HepG2 (cell line): ENCODE results near the gene CDK15. TPM values are rescaled to one million over a fixed set of nuclear protein-coding genes. Genes with fewer than 3 reads are reported as not detected.

ENCODE experiments used
- ATAC-seq: fragments of 200-7000 bp; cut with Tn5 transposase; 3 replicates; pipeline ENCODE4 v1.9.1; 2020; ENCODE audit warnings: mild to moderate bottlenecking, moderate library complexity
- BruUV-seq: library from RNA; stranded (reverse); fragments of 400-500 nt; replicated peaks from 2 replicates; lab custom pipeline; 2021; lab: Mats Ljungman, UMichigan
- CTCF ChIA-PET: fragments of 300-600 bp; formaldehyde crosslinking; extraction: SDS; loops from one replicate; lab custom pipeline; 2021; ENCODE audit warnings: low total read pairs, inconsistent platforms, low intra/inter-chr PET ratio; lab: Yijun Ruan, JAX
- POLR2A ChIA-PET: fragments of 350-600 bp; sonication (Branson Sonifier 250); formaldehyde crosslinking; loops from one replicate; lab custom pipeline; 2020; ENCODE audit warnings: antibody characterized with exemption, inconsistent platforms; lab: Yijun Ruan, JAX
- DNase-seq: peaks from one replicate; pipeline ENCODE4 v3.0.0-alpha.2; 2015; ENCODE audit warnings: low spot score
- FAIRE-seq: peaks from 3 replicates; lab custom pipeline; 2011; peaks lifted over from hg19 to GRCh38; lab: Jason Lieb, UNC
- H2AFZ ChIP-seq: one replicate; pipeline ENCODE4 v1.6.1; 2011; ENCODE audit warnings: low read length, inconsistent platforms
- H3K27ac ChIP-seq: fragments of 300-600 bp; 3 replicates; pipeline ENCODE4 v1.8.0; 2011; ENCODE audit warnings: mixed run types, mild to moderate bottlenecking, mixed read lengths, low read length, inconsistent platforms; ENCODE audit not compliant: insufficient read depth; ENCODE audit errors: extremely low read length
- H3K27me3 ChIP-seq, 2 experiments: fragments of 200-600 bp in 1 of 2; 2 replicates in 1 of 2; 3 replicates in 1 of 2; pipeline versions ENCODE4 v1.6.0 to v1.8.0; 2011; ENCODE audit warnings: low read length in 2 of 2, mild to moderate bottlenecking in 2 of 2, moderate library complexity in 2 of 2, inconsistent platforms in 1 of 2; ENCODE audit not compliant: insufficient read depth in 2 of 2, control insufficient read depth in 1 of 2
- H3K36me3 ChIP-seq, 2 experiments: fragments of 200-600 bp in 1 of 2; replicated peaks in 1 of 2; 2 replicates in 1 of 2; 3 replicates in 1 of 2; pipeline versions ENCODE4 v1.5.1 to v1.8.0; 2011; ENCODE audit warnings: low read length in 2 of 2, inconsistent platforms in 1 of 2; ENCODE audit not compliant: insufficient read depth in 2 of 2, control insufficient read depth in 1 of 2
- H3K4me1 ChIP-seq: 2 replicates; pipeline ENCODE4 v1.5.1; 2012; ENCODE audit warnings: low read length, inconsistent platforms; ENCODE audit not compliant: insufficient read depth
- H3K4me2 ChIP-seq: 2 replicates; pipeline ENCODE4 v1.6.0; 2011; ENCODE audit warnings: low read depth, low read length, inconsistent platforms
- H3K4me3 ChIP-seq, 3 experiments: fragments of 200-600 bp in 1 of 3; sonication (generic), shearing (Covaris generic) in 1 of 3; replicated peaks in 1 of 3; 2 replicates each; pipeline ENCODE4 v1.5.1; 2011 to 2016; ENCODE audit warnings: low read length in 3 of 3, inconsistent platforms in 2 of 3, low read depth in 2 of 3, mild to moderate bottlenecking in 2 of 3, control low read depth in 1 of 3, mixed read lengths in 1 of 3; ENCODE audit not compliant: insufficient read depth in 1 of 3
- H3K79me2 ChIP-seq: one replicate; pipeline ENCODE4 v1.6.1; 2011; ENCODE audit warnings: low read length, inconsistent platforms; ENCODE audit not compliant: insufficient read depth
- H3K9ac ChIP-seq: 2 replicates; pipeline ENCODE4 v1.6.0; 2011; ENCODE audit warnings: mild to moderate bottlenecking, low read depth, low read length, inconsistent platforms; ENCODE audit not compliant: insufficient read depth
- H3K9me3 ChIP-seq: 2 replicates; pipeline ENCODE4 v1.5.1; 2012; ENCODE audit warnings: mild to moderate bottlenecking, low read length
- H4K20me1 ChIP-seq: 2 replicates; pipeline ENCODE4 v1.6.0; 2011; ENCODE audit warnings: inconsistent platforms, mild to moderate bottlenecking, low read length, moderate library complexity; ENCODE audit not compliant: insufficient read depth
- CC2D1A ChIP-seq: sonication (generic); formaldehyde crosslinking; IDR thresholded peaks from 2 replicates; pipeline ENCODE4 v1.8.1; 2023; ENCODE audit warnings: mild to moderate bottlenecking, missing genetic modification reagents
- FLYWCH1 ChIP-seq: sonication (generic); formaldehyde crosslinking; IDR thresholded peaks from 2 replicates; pipeline ENCODE4 v1.8.1; 2023; ENCODE audit warnings: mild to moderate bottlenecking, missing genetic modification reagents
- HNRNPL ChIP-seq: fragments of 200-400 bp; formaldehyde crosslinking; IDR thresholded peaks from 2 replicates; pipeline ENCODE4 v1.6.1; 2017; ENCODE audit warnings: mild to moderate bottlenecking, low read depth, low read length
- PPARG ChIP-seq: conservative IDR thresholded peaks from 2 replicates; pipeline ENCODE4 v1.6.1; 2016; ENCODE audit warnings: missing biosample characterization, missing genetic modification reagents
- RXRA ChIP-seq: sonication (generic); formaldehyde crosslinking; IDR thresholded peaks from 2 replicates; pipeline ENCODE4 v1.5.1; 2020; ENCODE audit warnings: missing genetic modification reagents
- SRF ChIP-seq: IDR thresholded peaks from 2 replicates; pipeline ENCODE4 v1.6.1; 2011; ENCODE audit warnings: mild to moderate bottlenecking, low read depth, low read length, moderate library complexity
- THRA ChIP-seq: sonication (generic); formaldehyde crosslinking; IDR thresholded peaks from 2 replicates; pipeline ENCODE4 v1.4.0; 2020; ENCODE audit warnings: missing genetic modification reagents, borderline replicate concordance
- U2AF1 ChIP-seq: fragments of 200-400 bp; formaldehyde crosslinking; optimal IDR thresholded peaks from 2 replicates; pipeline ENCODE3; 2017; ENCODE audit warnings: mild to moderate bottlenecking, low read depth, low read length
- ZNF10 ChIP-seq: sonication (generic); formaldehyde crosslinking; IDR thresholded peaks from 2 replicates; pipeline ENCODE4 v1.4.0; 2020; ENCODE audit warnings: mild to moderate bottlenecking, low read depth, missing genetic modification reagents, borderline replicate concordance
- WGBS: methylation state at CpG from one replicate; pipeline ENCODE4 v1.1.6; 2017; ENCODE audit warnings: low lambda C conversion rate; 5-methylcytosine and 5-hydroxymethylcytosine counted together
- in situ Hi-C: cut with HindIII; loops from 2 replicates; pipeline ENCODE4 v1.10.0; 2017; ENCODE audit warnings: low pct_unique_long_range_greater_than_20kb; ENCODE audit not compliant: extremely low pct_ligation_motif_present
- intact Hi-C: fragments of 100-400 bp; cut with micrococcal nuclease; formaldehyde crosslinking; loops from one replicate; pipeline ENCODE4 v1.10.0; 2022; ENCODE audit not compliant: unreplicated experiment
- polyA plus RNA-seq, 8 experiments: library from polyadenylated mRNA; depleted of rRNA in 3 of 8; stranded (reverse) in 7 of 8; unstranded in 1 of 8; fragments of >200 nt; fragmentation: Illumina TruSeq in 4 of 8; extraction: Trizol in 4 of 8; gene quantifications; 2 replicates each; pipeline versions ENCODE4 v1.2.1 to v1.2.3, GENCODE V29; 2011 to 2016; ENCODE audit warnings: low read depth in 4 of 8, missing spikeins in 1 of 8, mixed read lengths in 1 of 8; ENCODE audit not compliant: insufficient read depth in 1 of 8
- total RNA-seq, 5 experiments: library from RNA; depleted of rRNA; stranded (reverse); fragments of >200 nt; fragmentation: Illumina TruSeq; extraction: Trizol; gene quantifications; 2 replicates each; pipeline ENCODE4 v1.2.3, GENCODE V29; 2016; ENCODE audit warnings: low read depth in 1 of 5
- TF ChIP-seq, protein P1 (sequence below): sonication (generic); formaldehyde crosslinking; IDR thresholded peaks from 2 replicates; pipeline ENCODE4 v1.8.0; 2022; ENCODE audit warnings: mild to moderate bottlenecking, missing genetic modification reagents, borderline replicate concordance
- TF ChIP-seq, protein P2 (sequence below): IDR thresholded peaks from 2 replicates; pipeline ENCODE4 v1.6.1; 2012; ENCODE audit warnings: low read depth, low read length, improper control_type of control experiment
- TF ChIP-seq, protein P3 (sequence below): sonication (generic); formaldehyde crosslinking; IDR thresholded peaks from 2 replicates; pipeline ENCODE4 v1.5.1; 2020; ENCODE audit warnings: missing genetic modification reagents, mild to moderate bottlenecking, borderline replicate concordance

CDK15 gene
- total and polyA plus RNA-seq, 2 of the 13 experiments (the other 11 are each of a cell fraction or from before 2014, with no cell fraction given): not detected

DNA sequence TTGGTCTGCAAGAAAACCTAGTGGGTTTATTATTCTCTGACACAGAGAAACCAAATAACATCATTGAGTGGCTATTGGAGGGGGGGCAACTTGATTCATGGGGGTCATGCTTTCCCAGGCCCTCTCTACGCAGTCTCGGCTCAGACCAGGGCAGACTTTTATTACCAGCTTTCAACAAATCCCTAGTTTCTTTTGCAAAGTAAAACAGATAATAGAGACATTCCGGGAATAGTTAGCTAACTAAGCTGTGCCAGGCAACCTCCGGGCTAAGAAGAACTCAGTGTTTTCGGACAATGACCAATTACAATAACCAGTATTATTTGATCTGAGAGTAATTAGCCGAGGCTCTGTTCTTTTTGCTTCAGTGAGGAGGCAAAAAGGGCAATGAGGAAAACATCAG lies 66.3 kb downstream of the CDK15 start:
- no peaks in the 10 kb centered on the region for H3K9me3 ChIP-seq
- H3K27me3 ChIP-seq: no peaks in the 10 kb centered on the region; a peak in 1 of 5 replicates
- H2AFZ ChIP-seq: no peak overlapping the region
- no peaks in the 10 kb centered on the region for H3K36me3 ChIP-seq
- H3K9ac ChIP-seq: no peak overlapping the region
- BruUV-seq: no TSS peak
- H3K79me2 ChIP-seq: no peaks in the 10 kb centered on the region
- H4K20me1 ChIP-seq: no peaks in the 10 kb centered on the region
- 58% methylated on average over 6 of the region's 6 CpGs for WGBS
- H3K4me1 ChIP-seq: no peaks in the 10 kb centered on the region
- ChIA-PET CTCF (no interaction called here), POLR2A (no interaction called here)
- no peak overlapping the region for H3K4me3 ChIP-seq
- no peak overlapping the region for H3K27ac ChIP-seq
- DNase-seq: no peak
- no peak for ATAC-seq
- no peak for FAIRE-seq
- H3K4me2 ChIP-seq: no peak overlapping the region
- in situ Hi-C loops (no loop called here), intact Hi-C loops (no loop called here)
- TF ChIP-seq PPARG (CRISPR knock-in tag): no peak
- no peak for TF ChIP-seq SRF
- TF ChIP-seq, protein P1, sequence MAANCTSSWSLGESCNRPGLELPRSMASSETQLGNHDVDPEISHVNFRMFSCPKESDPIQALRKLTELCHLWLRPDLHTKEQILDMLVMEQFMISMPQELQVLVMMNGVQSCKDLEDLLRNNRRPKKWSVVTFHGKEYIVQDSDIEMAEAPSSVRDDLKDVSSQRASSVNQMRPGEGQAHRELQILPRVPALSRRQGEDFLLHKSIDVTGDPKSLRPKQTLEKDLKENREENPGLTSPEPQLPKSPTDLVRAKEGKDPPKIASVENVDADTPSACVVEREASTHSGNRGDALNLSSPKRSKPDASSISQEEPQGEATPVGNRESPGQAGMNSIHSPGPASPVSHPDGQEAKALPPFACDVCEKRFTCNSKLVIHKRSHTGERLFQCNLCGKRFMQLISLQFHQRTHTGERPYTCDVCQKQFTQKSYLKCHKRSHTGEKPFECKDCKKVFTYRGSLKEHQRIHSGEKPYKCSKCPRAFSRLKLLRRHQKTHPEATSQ (CRISPR knock-in tag): no peak
- no peak for TF ChIP-seq CC2D1A (CRISPR knock-in tag)
- TF ChIP-seq ZNF10 (CRISPR knock-in tag): no peak
- TF ChIP-seq, protein P2, sequence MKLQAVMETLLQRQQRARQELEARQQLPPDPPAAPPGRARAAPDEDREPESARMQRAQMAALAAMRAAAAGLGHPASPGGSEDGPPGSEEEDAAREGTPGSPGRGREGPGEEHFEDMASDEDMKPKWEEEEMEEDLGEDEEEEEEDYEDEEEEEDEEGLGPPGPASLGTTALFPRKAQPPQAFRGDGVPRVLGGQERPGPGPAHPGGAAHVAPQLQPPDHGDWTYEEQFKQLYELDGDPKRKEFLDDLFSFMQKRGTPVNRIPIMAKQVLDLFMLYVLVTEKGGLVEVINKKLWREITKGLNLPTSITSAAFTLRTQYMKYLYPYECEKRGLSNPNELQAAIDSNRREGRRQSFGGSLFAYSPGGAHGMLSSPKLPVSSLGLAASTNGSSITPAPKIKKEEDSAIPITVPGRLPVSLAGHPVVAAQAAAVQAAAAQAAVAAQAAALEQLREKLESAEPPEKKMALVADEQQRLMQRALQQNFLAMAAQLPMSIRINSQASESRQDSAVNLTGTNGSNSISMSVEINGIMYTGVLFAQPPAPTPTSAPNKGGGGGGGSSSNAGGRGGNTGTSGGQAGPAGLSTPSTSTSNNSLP: no peak
- no peak for TF ChIP-seq FLYWCH1
- no peak for TF ChIP-seq THRA (CRISPR knock-in tag)
- no peak for TF ChIP-seq RXRA (CRISPR knock-in tag)
- TF ChIP-seq U2AF1: no peak
- TF ChIP-seq, protein P3, sequence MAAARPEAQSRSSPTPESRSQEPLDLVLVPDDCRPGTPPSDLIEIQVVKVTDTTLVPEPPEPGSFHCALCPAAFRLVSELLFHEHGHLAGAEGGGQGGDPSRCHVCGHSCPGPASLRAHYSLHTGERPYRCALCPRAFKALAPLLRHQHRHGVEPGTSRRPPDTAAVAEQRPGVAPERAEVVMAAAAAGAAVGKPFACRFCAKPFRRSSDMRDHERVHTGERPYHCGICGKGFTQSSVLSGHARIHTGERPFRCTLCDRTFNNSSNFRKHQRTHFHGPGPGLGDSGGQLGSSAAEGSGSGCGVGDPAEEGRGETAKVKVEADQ (CRISPR knock-in tag): no peak
- no peak for TF ChIP-seq HNRNPL
